HT1080 (cell line): ENCODE data around the gene INPP5B. TPM values are rescaled to one million over a fixed set of nuclear protein-coding genes. Genes with fewer than 3 reads are reported as not detected.

ENCODE experiments used
- DNase-seq: peaks from one replicate; pipeline ENCODE4 v3.0.0-alpha.2; 2015; ENCODE audit warnings: low read depth
- small RNA-seq: library from RNA; depleted of rRNA; stranded (forward); fragments of <200 nt; gene quantifications from one replicate; pipeline ENCODE3, GENCODE V24; 2014
- total RNA-seq: library from RNA; depleted of rRNA; stranded (reverse); fragments of >200 nt; shearing (Covaris generic); gene quantifications from 2 replicates; pipeline ENCODE4 v1.2.3, GENCODE V29; 2014; rRNA removed

The INPP5B gene
- total RNA-seq, 1 experiment from 2014 or later, result 21.8 TPM

GRCh38 chr1:37844536-37844935 is 102.3 kb downstream of the INPP5B start:
- no peak for DNase-seq

- no peak for DNase-seq
These were observed 105.2 kb downstream of the INPP5B start for GRCh38 chr1:37841652-37842051.

- DNase-seq, result no peak
These were observed 106.1 kb downstream of the INPP5B start for GRCh38 chr1:37840711-37841110.

GRCh38 chr1:37839676-37840075 is 107.2 kb downstream of the INPP5B start:
- no peak for DNase-seq

GRCh38 chr1:37836788-37837187 is 110.1 kb downstream of the INPP5B start:
- DNase-seq, result no peak

GRCh38 chr1:37831809-37832208 is 115.0 kb downstream of the INPP5B start:
- no peak for DNase-seq

- no peak for DNase-seq
These were observed 115.7 kb downstream of the INPP5B start for GRCh38 chr1:37831109-37831508.

- no peak for DNase-seq
These were observed 118.3 kb downstream of the INPP5B start for GRCh38 chr1:37828410-37829074.

- DNase-seq, result no peak
These were observed 121.3 kb downstream of the INPP5B start for GRCh38 chr1:37825506-37825905.

- no peak for DNase-seq
These were observed 122.9 kb downstream of the INPP5B start for GRCh38 chr1:37824001-37824400.

GRCh38 chr1:37822906-37823815 is 123.7 kb downstream of the INPP5B start:
- no peak for DNase-seq

- DNase-seq, result no peak
These were observed 125.4 kb downstream of the INPP5B start for GRCh38 chr1:37821481-37821880.

- no peak for DNase-seq
These were observed 129.4 kb downstream of the INPP5B start for GRCh38 chr1:37817481-37817880.

GRCh38 chr1:37814252-37814651 is 132.6 kb downstream of the INPP5B start:
- no peak for DNase-seq

- no peak for DNase-seq
These were observed 133.2 kb downstream of the INPP5B start for GRCh38 chr1:37813529-37814145.

- peak; percentile 74 for DNase-seq
These were observed 135.7 kb downstream of the INPP5B start for GRCh38 chr1:37811027-37811655.

Small RNAs within 50 kb of the gene (small RNA-seq; reads per million reads assigned to genes)
- gene RF00017 (not detected), gene RF00092 (not detected), gene RNU6-510P (not detected), gene RNU6-584P (not detected)

Other genes with a start within 250 kb of the INPP5B start
- gene EPHA10, start 181.9 kb downstream of the INPP5B start, total RNA-seq, result 0.06 TPM in 1 of 2 replicates, not detected in the other
- 18.6 and 21.6 TPM in 2 replicates for gene MANEAL, start 153.2 kb downstream of the INPP5B start, total RNA-seq
- 70.7 and 79.1 TPM in 2 replicates for gene C1orf122, start 139.3 kb downstream of the INPP5B start, total RNA-seq
- 65.5 and 67.4 TPM in 2 replicates for gene YRDC, start 138.8 kb downstream of the INPP5B start, total RNA-seq
- 2.4 and 3.1 TPM in 2 replicates for gene MTF1, start 87.5 kb downstream of the INPP5B start, total RNA-seq
- 139 and 142 TPM in 2 replicates for gene SF3A3, start 43.0 kb upstream of the INPP5B start, total RNA-seq
- gene FHL3, start 58.5 kb upstream of the INPP5B start, total RNA-seq, result 21.6 and 36.0 TPM in 2 replicates
- gene UTP11, start 65.7 kb upstream of the INPP5B start, total RNA-seq, result 105 and 115 TPM in 2 replicates
- not detected in 2 replicates for gene POU3F1, start 99.7 kb upstream of the INPP5B start, total RNA-seq